HG03354 (cell line): ENCODE data around the gene KIAA1191.
"Not testable (repeated sequence)": the region's sequence is repeated elsewhere in the genome, so short reads cannot be mapped to it uniquely, and the experiment has no call there.

Source experiments
- ATAC-seq: cut with Tn5 transposase; IDR thresholded peaks from one replicate; pipeline ENCODE4 v1.9.1; 2021; ENCODE audit warnings: mild to moderate bottlenecking; ENCODE audit not compliant: unreplicated experiment, poor library complexity, severe bottlenecking

KIAA1191 gene

DNA sequence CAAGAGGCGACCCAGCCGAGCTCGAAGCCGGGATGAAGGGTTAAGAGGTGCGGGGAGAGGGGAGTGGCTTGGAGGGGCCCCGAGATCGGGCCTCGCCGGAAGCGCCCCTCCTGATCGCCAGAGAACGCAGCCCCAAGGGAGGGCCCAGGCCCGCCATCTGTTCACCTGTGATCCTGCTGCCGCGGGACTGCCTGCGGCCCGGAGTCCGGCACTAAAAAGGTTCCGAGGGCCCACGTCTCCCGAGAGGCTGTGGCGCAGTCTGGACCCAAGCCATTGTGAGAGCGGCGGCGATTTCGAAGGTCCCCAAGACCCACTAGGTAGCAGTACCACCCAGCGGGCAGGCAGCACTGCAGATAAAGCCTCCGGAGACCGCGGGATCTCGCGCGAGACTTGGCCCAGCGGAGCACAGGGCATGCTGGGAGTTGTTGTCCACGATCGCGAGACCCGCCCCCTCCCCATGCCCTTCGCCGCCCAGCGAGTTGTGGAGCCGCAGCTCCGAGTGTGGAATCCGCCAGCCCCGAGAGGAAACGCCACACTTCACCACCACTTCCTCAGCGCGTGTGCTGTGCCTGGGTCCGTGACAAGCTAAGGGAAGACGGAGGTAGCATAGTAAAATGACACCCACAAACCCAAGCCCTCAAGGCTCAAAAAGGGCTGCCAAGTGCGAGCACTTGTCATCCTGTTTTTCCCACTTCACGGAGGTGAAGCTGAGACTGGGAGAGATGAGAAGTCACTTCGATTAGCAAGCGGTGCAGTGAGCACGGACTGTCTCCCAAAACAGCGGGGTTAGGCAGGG is at the start of gene KIAA1191:
KIAA1191 (minus strand) TSS at position 328 of the 796 bp plus-strand sequence. CDS start 2,256 bp downstream, outside the sequence.
- ATAC-seq: peak; percentile 88

- no peak for ATAC-seq
Observed at GRCh38 chr5:176410486-176411180, 49.1 kb upstream of the KIAA1191 start.

GRCh38 chr5:176409765-176410164 is 48.2 kb upstream of the KIAA1191 start:
- no peak for ATAC-seq

DNA sequence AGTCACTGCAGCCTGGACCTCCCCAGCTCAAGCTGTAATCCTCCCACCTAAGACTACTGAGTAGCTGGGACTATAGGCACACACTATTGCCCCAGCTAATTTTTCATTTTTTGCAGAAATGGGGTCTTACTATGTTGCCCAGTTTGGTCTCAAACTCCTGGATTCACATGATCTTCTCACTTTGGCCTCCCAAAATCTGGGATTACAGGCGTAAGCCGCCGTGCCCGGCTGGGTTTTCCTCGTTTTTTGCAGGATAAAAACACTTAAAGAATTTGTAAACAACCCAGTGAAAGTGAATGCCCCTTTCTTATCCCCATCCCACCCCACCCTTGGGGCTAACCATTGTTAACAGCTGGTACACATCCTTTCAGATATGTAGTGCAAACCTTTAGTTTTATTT is 47.0 kb upstream of the KIAA1191 start:
- ATAC-seq: no peak

DNA sequence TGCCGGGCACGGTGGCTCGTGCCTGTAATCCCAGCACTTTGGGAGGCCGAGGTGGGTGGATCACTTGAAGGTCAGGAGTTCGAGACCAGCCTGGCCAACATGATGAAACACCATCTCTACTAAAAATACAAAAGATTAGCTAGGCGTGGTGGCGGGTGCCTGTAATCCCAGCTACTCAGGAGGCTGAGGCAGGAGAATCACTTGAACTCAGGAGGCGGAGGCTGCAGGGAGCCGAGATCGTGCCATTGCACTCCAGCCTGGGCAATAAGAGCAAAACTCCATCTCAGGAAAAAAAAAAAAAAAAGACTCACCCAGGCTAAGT is 46.6 kb upstream of the KIAA1191 start:
- not testable (repeated sequence) for ATAC-seq

DNA sequence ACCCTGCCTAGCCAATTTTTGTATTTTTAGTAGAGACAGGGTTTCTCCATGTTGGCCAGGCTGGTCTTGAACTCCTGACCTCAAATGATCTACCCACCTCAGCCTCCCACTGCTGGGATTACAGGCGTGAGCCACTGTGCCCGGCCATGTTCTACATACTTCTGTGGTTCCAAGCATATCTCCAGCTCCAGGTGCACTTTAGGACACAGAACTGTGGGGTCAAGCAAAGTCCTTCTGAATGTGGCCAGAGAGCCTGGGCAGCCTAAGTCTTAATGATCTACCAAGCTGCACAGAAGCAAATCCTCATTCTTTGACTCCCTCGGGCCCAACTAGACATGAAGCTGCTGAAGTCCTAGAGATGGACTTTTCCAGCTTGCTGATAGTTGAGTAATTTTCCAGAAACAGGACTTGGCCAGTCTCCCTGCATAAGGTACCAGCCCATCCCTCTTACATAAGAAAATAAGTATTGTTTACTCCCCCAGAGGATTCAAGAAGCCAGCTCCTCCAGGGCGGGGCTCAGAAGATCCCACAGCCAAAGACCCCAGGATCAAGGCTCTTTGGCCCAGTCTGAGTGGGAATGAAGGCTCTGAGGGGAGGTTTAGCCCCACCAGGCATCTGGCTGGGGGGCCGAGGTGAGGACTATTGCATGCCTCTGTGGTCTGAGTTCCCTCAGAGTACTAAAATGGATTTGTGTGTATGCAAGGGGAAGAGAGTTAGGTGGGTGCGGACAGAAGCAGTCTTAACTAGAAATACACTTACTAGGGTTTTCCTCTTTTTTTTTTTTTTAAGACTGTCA is 46.1 kb upstream of the KIAA1191 start:
- no peak for ATAC-seq

DNA sequence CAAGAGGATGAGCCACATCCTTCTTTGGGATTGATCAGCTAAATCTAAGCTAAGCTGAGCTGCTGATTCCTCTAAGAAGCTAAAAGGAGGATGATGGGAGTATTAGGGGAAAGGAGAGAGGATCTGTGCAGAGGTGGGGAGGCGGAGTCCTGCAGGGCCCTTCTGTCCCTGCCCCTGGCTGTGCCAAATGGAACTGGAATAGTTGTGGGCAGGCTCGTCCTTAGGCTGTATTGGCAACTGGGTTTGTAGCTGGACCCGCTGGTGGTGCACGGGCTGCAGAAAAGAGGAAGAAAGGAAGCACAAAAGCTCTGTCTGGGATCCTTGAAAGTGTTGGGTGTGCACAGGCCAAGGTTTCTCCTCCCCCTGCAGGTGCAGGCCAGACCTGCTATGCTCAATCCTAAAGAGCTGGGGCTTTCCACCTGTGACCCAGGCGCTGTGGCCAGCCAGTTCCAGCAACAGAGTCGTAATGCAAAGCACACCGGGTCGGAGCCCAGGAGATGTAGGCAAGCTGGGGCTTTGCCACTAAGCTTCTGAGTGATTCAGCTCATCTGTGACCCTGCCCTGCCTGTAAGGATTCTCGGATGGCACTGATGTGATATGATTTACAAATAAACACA is 45.0 kb upstream of the KIAA1191 start:
- ATAC-seq: no peak

DNA sequence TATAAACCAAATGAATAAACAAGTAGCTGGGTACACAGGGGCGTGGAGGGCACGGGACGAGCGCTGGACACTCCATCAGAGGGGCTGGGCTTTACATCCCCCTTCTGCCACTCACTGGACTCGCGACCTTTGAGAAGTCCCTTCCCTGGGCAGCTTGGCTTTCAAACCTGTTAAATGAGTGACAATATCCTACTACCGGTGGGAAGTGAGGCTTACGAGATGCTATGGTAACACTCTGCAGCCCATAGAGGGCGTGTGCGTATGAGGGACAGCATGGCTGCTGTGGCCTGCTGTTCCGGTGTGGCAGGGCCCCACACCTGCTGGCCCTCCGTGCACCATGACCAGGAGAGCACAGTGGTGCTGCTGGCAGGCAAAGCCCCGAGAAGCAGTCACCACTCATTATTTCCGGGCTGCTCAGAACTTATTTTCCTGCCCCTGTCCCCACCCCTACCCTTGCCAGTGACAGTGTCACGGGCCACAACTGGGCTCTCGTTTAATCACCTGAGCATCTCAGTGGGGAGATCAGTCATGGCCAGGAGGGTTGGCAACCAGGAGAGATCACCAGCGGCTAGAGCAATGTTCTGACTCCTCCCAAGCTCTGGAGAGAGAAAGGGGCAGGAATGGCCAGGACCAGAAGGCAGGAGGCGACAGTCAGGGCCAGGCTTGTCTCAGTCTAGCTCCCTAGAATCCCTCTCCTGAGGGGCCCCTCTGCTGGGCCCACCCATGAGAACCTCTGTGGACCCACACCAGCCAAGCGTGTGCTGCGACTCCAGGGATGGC is 44.3 kb upstream of the KIAA1191 start:
- ATAC-seq: no peak

DNA sequence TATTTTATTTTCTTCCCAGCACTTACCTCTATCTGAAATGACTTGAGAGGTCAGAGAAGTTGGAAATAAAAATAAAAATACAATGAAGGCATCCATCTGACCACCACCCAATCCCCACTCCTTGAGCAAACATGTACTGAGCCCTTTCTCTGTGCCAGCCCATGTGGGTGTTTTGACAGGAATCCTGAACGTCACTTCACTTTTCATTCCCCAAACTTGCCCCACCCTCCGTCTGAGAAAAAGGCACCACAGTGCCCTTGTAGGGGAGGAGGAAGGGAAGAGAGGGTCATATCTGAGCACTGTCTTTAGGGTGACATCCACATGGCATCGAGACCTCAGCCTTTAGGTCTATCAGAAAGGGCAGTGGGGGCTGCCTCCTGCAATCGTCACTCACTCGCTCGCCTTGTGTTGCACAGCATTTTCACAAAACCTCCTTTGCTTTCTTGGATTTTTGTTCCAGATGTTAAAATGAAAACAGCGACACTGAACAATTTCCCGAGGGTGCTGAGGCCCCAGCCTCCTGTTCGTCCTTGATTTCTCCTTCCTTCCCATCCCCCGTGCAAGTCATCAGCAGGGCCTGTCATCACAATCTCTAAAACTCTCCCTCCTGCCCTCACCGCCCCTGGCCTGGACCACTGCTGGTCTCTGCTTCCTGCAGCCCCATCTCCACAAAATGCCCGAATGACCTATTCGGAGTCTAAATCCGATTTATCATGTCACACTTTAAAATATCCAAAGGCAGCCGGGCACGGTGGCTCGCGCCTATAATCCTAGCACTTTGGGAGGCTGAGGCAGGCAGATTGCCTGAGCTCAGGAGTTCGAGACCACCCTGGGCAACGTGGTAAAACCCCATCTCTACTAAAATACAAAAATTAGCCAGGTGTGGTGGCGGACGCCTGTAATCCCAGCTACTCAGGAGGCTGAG is 40.0 kb upstream of the KIAA1191 start:
- no peak for ATAC-seq

DNA sequence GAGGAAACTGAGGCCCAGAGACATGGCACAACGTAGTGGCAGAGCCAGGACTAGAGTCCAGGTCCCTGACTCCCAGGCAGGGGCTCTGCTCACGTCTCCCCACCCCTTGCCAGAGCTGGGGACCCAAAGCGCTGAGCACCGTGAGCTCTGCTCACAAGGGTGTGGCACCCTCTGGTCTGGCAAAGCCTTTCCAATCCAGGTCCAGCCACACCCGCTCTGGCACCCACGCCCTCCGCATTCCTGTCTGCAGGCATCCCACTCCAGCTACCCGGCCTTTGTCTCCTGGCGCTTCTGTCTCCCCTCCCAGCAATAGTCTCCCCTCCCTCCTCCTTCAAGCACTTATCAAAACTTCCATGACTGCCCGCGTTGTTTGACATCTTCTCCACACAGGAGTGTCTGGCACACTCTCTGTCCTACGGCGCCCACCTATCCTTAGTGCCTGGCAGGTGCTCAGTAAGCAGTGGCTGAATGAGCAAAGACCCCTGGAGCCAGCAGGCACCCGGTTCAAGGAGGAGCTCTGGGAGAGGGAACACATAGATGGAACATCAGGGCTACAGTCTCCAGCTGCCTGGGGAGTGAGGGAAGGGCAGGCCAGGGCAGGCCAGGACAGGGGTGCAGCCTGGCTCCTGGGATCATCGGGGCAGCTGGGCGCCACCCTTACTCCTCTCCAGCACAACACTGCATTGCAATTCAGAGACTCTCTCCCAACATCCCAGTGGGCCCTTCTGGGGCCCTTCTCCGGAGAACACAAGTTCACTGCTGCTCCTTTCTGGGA is 39.0 kb upstream of the KIAA1191 start:
- ATAC-seq: no peak

- ATAC-seq: no peak
Observed at GRCh38 chr5:176397736-176398420, 36.3 kb upstream of the KIAA1191 start.

GRCh38 chr5:176396330-176396729 is 34.8 kb upstream of the KIAA1191 start:
- ATAC-seq: no peak

- ATAC-seq: no peak
Observed at GRCh38 chr5:176394881-176395675, 33.5 kb upstream of the KIAA1191 start.

DNA sequence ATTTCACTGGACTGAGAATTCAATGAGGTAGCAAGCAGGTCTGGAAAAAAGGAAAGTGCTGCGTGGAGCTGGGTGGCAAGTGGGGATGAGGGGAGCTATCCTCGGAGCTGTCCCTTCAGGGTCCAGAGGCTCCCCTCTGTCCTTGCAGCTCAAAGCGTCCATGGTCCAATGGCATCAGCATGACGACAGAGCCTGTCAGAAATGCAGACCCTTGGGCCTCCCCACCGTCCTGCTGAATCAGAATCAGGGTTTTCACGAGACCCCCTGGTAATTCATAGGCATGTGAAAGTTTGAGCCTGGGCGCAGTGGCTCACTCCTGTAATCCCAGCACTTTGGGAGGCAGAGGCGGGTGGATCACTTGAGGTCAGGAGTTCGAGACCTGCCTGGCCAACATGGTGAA is 32.5 kb upstream of the KIAA1191 start:
- no peak for ATAC-seq

- ATAC-seq: no peak
Observed at GRCh38 chr5:176392526-176392925, 31.0 kb upstream of the KIAA1191 start.

GRCh38 chr5:176391999-176392398 is 30.4 kb upstream of the KIAA1191 start:
- no peak for ATAC-seq
